HUDEP-2 (cell line): Measurements from ENCODE around the gene RAB9A.
"Not testable (repeated sequence)": the region's sequence is repeated elsewhere in the genome, so short reads cannot be mapped to it uniquely, and the experiment has no call there.

Experiments used
- DNase-seq, 76 experiments: peaks; one replicate each; lab custom pipeline; 2025; ENCODE audit not compliant: unreplicated experiment in 76 of 76; lab: John Stamatoyannopoulos, UW

The RAB9A gene

DNA sequence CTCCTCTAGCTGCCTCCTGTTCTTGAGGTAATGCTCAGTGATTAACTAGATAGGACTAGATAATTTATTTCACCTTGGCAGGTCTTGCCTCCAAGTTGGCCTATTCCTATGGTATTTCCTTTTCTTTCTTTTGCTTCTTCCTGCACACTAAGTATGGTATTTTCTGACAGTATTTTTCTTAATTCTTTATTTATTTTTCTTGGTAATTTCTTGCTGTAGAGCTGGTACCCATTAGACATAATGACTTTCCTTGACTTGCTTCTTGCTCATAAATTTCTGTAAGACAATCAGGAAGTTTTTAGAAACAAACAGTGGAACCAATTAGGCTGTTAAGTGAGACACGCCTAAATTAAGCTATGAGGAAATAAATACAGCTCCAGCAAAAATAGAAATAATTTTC is 9.5 kb downstream of the RAB9A start:
- DNase-seq = no peak

DNA sequence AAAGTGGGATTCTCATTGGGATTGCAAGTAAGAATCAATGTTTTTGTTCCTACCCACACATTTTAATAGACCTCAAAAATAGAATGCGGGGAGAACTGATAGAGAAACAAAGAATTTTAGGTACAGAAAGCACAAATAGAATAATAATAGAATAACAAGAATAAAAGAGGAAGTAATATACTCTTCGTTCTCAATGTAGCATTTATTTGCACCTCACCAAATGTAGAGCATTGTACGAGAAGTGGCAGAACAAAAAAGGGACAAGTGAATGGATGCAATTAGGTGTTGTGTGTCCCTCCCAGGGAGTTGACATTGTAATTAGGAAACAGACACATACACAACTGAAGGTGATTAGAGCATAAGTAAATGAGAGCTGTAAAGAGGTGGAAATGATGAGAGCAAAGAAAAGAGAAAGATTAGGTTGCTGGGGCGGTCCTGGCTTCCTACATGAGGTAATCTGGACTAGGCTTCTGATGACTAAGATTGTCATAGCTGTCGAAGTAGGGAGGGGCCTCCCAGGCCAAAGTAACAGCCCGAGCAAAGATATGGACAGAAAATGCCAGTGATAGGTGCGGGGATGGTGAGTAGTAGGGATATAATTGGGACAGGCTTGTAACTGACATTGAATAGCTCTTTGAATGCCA is 10.4 kb downstream of the RAB9A start:
- peak in 43 of 76 experiments; percentile 0 to 38 (median 4) for DNase-seq

GRCh38 chrX:13700380-13700779 is 11.5 kb downstream of the RAB9A start:
- no peak for DNase-seq

DNA sequence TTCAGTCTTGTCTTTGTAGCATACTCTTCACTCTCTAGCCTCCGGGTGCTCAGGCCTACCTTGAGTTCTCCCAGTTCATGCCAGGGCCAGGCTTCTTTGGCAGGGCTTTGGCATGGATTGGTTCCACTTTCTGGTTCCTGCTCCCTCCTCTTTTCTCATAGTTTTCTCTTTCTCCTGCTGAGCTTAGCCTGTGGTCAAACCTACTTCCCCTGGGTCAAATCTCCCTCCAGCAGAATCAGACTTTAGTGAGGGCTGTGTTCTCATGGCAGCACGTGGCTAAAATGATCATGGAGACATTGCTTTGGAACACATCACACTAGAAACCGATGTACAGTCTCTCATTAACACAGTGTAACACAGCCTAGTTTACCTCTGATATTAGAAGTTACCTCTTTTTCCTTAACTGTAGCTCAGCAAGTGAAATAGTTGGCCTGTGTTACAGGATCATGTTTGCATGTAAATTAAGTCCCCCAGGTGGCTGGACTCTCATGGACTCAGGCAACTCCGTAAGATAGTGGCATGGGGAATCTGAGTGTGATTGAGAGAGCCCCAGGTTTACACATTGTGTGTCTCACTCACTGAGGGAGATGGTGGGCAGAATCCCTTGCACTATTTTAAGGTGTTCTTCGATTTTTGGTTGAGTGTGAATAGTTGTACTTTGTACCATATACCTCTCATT is 13.3 kb downstream of the RAB9A start:
- DNase-seq = no peak

- no peak for DNase-seq
Observed at GRCh38 chrX:13703135-13703534, 14.2 kb downstream of the RAB9A start.

GRCh38 chrX:13703589-13703988 is 14.7 kb downstream of the RAB9A start:
- DNase-seq = no peak

DNA sequence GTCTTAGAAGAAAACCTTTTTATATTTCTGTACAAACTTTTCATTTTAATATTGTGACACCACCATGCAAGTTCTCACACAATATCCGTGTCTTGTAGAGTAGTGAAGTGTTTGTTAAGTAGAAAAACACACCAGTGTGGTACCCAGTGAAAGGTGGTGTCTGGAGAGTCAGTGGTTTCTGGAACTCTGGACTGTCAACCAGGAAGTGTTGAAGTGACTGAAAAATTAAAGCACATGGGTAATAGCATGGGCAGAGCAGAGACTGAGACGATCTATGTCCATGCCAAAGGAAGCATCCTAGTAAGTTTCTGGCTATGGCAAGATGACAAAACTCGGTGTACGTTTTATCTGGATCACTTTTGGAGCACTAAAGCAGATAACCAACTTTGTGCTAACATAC is 22.2 kb downstream of the RAB9A start:
- peak in 1 of 76 experiments; percentile 0 for DNase-seq

DNA sequence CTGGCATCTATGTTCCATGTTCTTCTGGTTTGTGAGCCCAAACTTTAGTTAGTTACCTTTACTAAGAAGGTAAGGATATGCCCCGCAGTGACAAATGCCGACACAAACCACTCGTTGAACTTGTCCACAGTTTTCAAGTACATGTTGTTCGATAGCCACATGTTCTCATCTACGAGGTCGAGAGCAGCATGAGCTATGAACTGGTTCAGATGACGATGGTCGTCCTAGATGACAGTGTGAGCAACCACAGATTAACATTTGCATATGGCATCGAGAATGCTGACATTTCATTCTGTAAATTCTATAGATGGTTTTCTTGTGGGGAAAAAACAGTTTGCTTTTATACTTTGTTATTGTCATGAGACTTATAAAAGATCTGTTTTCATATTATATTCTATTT is 27.5 kb downstream of the RAB9A start:
- DNase-seq = no peak

DNA sequence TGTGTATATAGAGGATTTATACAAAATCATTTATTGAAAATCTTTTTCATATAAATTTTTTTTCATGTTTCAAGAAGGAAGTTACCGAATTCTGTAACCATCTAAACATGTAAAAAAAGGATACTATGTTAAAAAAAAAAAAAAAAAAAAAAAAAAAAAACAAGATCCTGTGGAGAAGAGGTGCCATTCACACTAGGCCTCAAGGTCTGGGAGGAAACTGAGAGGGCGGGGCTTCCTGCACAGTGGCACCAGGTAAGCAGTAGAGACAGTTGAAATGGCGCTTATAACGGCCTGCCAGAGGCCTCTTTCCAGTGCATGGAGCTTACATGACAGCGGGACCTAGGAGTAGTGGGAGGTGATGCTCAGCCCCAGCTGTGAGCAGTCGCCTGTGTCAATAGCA is 28.0 kb downstream of the RAB9A start:
- DNase-seq = no peak

DNA sequence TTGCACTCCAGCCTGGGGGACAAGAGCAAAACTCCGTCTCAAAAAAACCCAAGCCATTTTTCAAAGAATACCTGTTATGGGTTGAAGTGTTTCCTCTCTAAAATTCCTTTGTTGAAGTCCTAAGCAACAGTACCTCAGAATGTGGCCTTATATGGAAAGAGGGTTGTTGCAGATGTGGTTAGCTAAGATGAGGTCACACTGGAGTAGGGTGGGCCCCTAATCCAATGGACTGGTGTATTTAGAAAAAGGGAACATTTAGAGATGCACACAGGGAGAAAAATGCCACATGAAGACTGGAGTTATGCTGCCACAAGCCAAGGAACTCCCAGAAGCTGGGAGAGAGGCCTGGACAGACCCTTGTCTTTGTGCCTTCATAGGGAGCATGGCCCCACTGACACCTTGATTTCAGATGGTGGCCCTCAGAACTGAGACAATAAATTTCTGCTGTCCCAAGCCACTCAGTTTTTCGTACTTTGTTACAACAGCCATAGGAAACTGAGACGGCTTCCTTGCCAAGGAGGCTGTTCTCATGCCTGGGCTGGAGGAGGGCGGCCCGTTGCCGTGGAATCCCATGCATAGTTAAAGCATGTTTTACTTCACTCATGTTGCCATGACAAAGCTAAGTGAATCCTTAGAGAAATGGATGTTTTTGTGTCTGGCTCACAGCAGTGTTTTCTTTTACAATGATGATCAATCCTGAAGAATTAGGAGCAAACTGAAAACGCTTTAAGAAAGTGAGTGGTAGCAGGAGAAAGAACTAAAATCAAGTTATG is 29.0 kb downstream of the RAB9A start:
- DNase-seq = no peak

DNA sequence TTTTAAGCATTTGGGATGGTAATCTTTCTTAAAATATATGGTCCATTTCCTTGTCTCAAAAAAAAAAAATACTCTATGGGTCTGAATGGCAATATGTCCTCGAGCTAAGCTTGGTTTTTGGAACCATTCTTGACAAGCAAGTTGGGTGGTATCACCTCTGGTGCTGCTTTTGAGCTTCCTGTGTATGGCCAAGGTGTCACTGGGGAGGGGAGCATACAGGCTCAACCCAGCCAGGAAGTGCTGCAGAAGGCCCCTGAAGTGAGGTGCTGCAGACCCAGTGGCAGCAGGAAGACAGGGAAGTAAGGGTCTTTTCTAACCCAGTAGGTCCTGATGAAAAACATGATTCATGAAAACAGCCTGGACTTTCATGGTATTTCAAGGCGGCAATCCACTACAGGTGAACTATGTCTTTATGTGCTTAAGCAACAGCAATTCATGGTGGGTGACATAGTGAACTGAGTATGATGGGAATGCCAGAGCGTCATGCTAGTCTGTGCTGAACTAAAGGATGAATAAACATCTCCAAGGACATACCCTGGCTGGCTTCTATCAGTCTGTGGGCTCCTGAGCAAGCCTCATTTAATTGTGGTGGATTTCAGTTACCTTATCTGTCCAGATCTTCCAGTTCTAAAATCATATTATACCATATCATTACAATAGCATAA is 30.4 kb downstream of the RAB9A start:
- no peak for DNase-seq

GRCh38 chrX:13721371-13721770 is 32.4 kb downstream of the RAB9A start:
- DNase-seq = no peak

GRCh38 chrX:13721819-13722519 is 33.0 kb downstream of the RAB9A start:
- DNase-seq = peak in 3 of 76 experiments; percentile 0 to 4 (median 2)

- DNase-seq = not testable (repeated sequence)
Observed at GRCh38 chrX:13724878-13725277, 36.0 kb downstream of the RAB9A start.

DNA sequence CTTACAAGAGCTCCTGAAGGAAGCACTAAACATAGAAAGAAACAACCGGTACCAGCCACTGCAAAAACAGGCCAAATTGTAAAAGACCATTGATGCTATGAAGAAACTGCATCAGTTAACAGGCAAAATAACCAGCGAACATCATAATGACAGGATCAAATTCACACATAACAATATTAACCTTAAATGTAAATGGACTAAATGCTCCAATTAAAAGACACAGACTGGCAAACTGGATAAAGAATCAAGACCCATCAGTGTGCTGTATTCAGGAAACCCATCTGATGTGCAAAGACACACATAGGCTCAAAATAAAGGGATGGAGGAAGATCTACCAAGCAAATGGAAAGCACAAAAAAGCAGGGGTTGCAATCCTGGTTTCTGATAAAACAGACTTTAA is 37.7 kb downstream of the RAB9A start:
- DNase-seq = not testable (repeated sequence)

- not testable (repeated sequence) for DNase-seq
Observed at GRCh38 chrX:13730523-13730922, 41.6 kb downstream of the RAB9A start.

GRCh38 chrX:13732246-13733067 is 43.5 kb downstream of the RAB9A start:
- DNase-seq = no peak

DNA sequence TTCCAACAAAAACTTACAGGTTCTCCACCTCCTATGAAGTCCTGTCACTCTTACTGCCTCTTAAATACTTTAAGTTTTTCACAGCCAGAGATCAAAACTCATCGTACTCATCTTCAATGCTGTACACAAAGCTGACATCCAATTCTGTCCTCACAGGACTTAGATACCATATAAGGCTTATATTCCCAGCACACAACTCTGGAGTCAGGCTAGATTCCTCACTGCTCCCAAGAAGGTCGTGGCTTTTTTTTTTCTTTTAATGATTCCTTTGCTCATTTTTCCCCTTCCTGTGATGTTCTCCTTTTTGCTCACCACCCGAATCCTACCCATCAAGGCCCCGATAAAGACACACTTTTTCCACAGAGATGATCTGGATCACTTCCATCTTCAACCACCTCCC is 44.6 kb downstream of the RAB9A start:
- no peak for DNase-seq

DNA sequence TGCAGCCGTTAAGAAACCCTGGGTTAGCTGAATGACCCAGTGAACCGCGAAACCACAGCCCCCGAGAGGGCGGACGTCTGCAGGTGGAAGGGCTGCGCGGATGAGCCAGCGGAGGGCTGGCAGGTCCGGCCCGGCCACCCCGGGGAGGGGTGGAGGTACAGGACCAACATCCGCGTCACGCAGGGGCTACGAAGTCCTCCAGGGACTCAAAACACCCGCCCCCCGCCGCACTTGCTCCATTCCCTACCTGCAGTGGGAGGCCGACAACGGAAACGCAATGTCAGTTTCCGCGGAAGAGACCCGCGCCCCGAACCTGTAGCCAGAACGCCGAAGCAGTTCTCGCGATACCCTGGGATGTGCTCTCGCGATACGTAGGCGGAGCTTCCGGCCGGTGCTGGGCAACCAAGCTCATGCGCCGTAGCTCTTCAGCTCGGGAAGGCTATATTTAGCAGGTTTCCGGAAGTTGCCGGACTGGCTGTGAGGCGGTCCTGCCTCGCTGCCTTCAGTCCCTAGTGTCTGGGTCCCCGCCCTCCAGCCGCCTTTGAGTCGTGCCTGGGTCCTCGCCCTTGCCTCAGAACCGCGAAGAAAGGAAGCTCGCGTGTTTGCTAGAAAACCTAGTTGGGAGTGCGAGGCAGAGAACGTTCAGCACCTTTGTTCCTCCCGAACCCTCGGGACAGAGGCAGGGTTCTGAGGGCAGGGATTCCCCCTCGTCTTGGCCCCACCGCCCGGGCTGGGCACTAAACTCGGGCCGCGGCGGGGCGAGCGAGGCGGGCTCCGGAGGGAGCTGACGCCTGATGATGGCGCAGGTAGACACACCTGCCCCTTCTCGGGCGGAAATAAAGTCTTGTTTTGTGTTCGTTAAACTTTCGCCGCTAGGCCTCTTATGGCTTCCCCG is 45.6 kb downstream of the RAB9A start, which contains the start of the genes OFD1 and TRAPPC2:
Gene OFD1 (plus strand): TSS at position 471 of the 895 bp plus-strand sequence. CDS start 324 bp downstream, at position 795.
Gene TRAPPC2 (minus strand): TSS at position 343 of the 895 bp plus-strand sequence. CDS start 14,657 bp downstream, outside the sequence.
- DNase-seq = peak in 74 of 76 experiments; percentile 32 to 89 (median 80)
